Measurements from ENCODE around the gene SOX30.
A peak's percentile ranks its signal among the peaks of the same experiment; 100 is the strongest.

Gene SOX30

DNA sequence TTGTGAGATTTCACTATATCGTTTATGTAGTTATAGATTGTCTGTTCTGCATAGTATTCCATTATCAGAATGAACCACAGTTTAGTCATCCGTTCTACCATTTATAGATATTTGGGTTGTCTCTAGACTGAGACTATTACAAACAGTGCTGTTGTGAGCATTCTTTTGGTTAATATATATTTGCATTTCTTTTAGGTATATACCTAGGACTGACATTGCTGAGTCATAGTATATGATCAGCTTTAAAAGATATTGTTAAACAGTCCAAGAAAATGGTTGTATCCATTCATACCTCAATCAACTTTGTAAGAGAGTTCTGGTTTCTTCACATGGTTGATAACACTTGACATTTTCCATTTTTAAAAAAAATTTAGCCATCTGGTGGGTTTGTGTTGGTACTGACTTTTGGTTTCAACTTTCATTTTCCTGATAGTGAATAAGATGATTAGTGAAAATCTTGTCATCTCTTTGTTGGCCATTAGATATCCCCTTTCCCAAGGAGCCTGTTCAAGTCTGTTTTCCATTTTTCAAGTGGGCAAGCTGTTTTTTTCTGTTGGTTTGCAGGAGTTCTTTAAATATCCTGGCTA lies 53.8 kb downstream of the SOX30 start:
- TF ChIP-seq EZH2phosphoT487 (IDR thresholded peaks at IDR 0.05; ENCODE audit: low read length), result no peak
- peak; percentile 7; the same call in 1 of the 2 replicates for TF ChIP-seq CTCF (IDR thresholded peaks at IDR 0.05; ENCODE audit: low read length)
- TF ChIP-seq EZH2 (optimal IDR thresholded peaks at IDR 0.05; ENCODE audit: low read depth, low read length), result no peak
- no peaks in the 10 kb centered on the region for H3K27me3 ChIP-seq (replicated peaks; ENCODE audit: insufficient read depth, low read length)
- peak overlapping the region; percentile 17; the same call in 1 of the 2 replicates for H3K27ac ChIP-seq (ENCODE audit: low read length)
- H4K20me1 ChIP-seq (ENCODE audit: insufficient read depth, low read length), result no peaks in the 10 kb centered on the region
- peak overlapping the region; percentile 25 for H3K4me2 ChIP-seq (ENCODE audit: low read depth, low read length)
- no peak overlapping the region for H2AFZ ChIP-seq (ENCODE audit: low read length)
- H3F3A ChIP-seq (ENCODE audit: insufficient read depth, low read length), result peaks cover 30% of the 10 kb centered on the region
- peak; percentile 61 for DNase-seq
- H3K9me3 ChIP-seq (replicated peaks; ENCODE audit: insufficient read depth, low read length), result no peaks in the 10 kb centered on the region
- peaks cover 37% of the 10 kb centered on the region for H3K4me1 ChIP-seq (ENCODE audit: low read length)
- no peak overlapping the region for H3K4me3 ChIP-seq (ENCODE audit: low read length)
- no peak overlapping the region for H3K9ac ChIP-seq (ENCODE audit: low read length)
- no peaks in the 10 kb centered on the region for H3K79me2 ChIP-seq (ENCODE audit: low read length)
- no peaks in the 10 kb centered on the region for H3K9me2 ChIP-seq (replicated peaks; ENCODE audit: insufficient read depth, low read length)
- H3K36me3 ChIP-seq (replicated peaks; ENCODE audit: insufficient read depth, low read length), result no peaks in the 10 kb centered on the region

GRCh38 chr5:157597277-157597676 lies 55.0 kb downstream of the SOX30 start:
- Histone ChIP-seq H3K36me3 (replicated peaks; ENCODE audit: insufficient read depth, low read length) (no peaks in the 10 kb centered on the region), H3K4me1 (ENCODE audit: low read length) (peaks cover 43% of the 10 kb centered on the region), H3K4me2 (ENCODE audit: low read depth, low read length) (peak overlapping the region; percentile 28; the same call in 1 of the 2 replicates), H3K27ac (ENCODE audit: low read length) (peak overlapping the region; percentile 39; the same call in 1 of the 2 replicates), H3K79me2 (ENCODE audit: low read length) (no peaks in the 10 kb centered on the region), H3K9ac (ENCODE audit: low read length) (no peak overlapping the region), H3K4me3 (ENCODE audit: low read length) (no peak overlapping the region), H3K9me2 (replicated peaks; ENCODE audit: insufficient read depth, low read length) (no peaks in the 10 kb centered on the region), H4K20me1 (ENCODE audit: insufficient read depth, low read length) (no peaks in the 10 kb centered on the region), H3K9me3 (replicated peaks; ENCODE audit: insufficient read depth, low read length) (no peaks in the 10 kb centered on the region), H3F3A (ENCODE audit: insufficient read depth, low read length) (peaks cover 30% of the 10 kb centered on the region), H2AFZ (ENCODE audit: low read length) (no peak overlapping the region), H3K27me3 (replicated peaks; ENCODE audit: insufficient read depth, low read length) (no peaks in the 10 kb centered on the region)
- TF ChIP-seq EZH2 (optimal IDR thresholded peaks at IDR 0.05; ENCODE audit: low read depth, low read length) (no peak), CTCF (IDR thresholded peaks at IDR 0.05; ENCODE audit: low read length) (no peak), EZH2phosphoT487 (IDR thresholded peaks at IDR 0.05; ENCODE audit: low read length) (no peak)
- DNase-seq, result peak; percentile 64

DNA sequence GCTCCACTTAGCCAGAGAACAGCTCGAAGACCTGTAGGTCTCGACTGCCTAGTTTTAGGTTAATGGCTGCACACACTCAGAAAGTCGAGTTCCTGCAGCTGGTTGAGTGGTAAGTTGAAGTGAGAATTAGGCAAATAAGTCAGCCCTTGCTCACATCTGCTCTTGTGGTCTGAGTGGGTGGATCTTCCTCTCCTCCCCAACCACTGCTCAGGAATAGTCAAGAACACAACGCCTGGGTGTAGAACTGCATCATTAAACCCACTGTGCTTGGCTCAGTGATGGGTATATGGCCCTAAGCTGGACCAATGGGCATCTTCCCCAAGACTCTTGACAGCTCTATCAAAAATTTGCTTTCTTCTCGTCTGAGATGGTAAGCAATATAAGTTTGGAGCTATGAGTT lies 55.8 kb downstream of the SOX30 start:
- H3K27ac ChIP-seq (ENCODE audit: low read length), result peak overlapping the region; percentile 39; the same call in 1 of the 2 replicates
- no peak overlapping the region for H2AFZ ChIP-seq (ENCODE audit: low read length)
- peak; percentile 85 for DNase-seq
- TF ChIP-seq EZH2 (optimal IDR thresholded peaks at IDR 0.05; ENCODE audit: low read depth, low read length), result no peak
- TF ChIP-seq EZH2phosphoT487 (IDR thresholded peaks at IDR 0.05; ENCODE audit: low read length), result no peak
- TF ChIP-seq CTCF (IDR thresholded peaks at IDR 0.05; ENCODE audit: low read length), result no peak
- no peaks in the 10 kb centered on the region for H3K9me2 ChIP-seq (replicated peaks; ENCODE audit: insufficient read depth, low read length)
- no peaks in the 10 kb centered on the region for H3K36me3 ChIP-seq (replicated peaks; ENCODE audit: insufficient read depth, low read length)
- peaks cover 43% of the 10 kb centered on the region for H3K4me1 ChIP-seq (ENCODE audit: low read length)
- no peaks in the 10 kb centered on the region for H4K20me1 ChIP-seq (ENCODE audit: insufficient read depth, low read length)
- H3K9me3 ChIP-seq (replicated peaks; ENCODE audit: insufficient read depth, low read length), result no peaks in the 10 kb centered on the region
- H3K9ac ChIP-seq (ENCODE audit: low read length), result no peak overlapping the region
- H3K4me3 ChIP-seq (ENCODE audit: low read length), result no peak overlapping the region
- peaks cover 30% of the 10 kb centered on the region for H3F3A ChIP-seq (ENCODE audit: insufficient read depth, low read length)
- H3K27me3 ChIP-seq (replicated peaks; ENCODE audit: insufficient read depth, low read length), result no peaks in the 10 kb centered on the region; the same call in 1 of the 2 replicates
- H3K79me2 ChIP-seq (ENCODE audit: low read length), result no peaks in the 10 kb centered on the region
- H3K4me2 ChIP-seq (ENCODE audit: low read depth, low read length), result peak overlapping the region; percentile 28; the same call in 1 of the 2 replicates
